Choroid plexus epithelial cell (primary cell): ENCODE measurements around the gene DIDO1.

ENCODE experiments used
- DNase-seq: peaks from one replicate; pipeline ENCODE4 v3.0.0-alpha.2; 2010; ENCODE audit warnings: low read depth
- H3K4me3 ChIP-seq: 2 replicates; pipeline ENCODE4 v1.5.1; 2011; ENCODE audit warnings: low read depth, mild to moderate bottlenecking, control low read depth, low read length, moderate library complexity
- TF ChIP-seq, protein P1 (sequence below): conservative IDR thresholded peaks from 2 replicates; pipeline ENCODE4 v1.5.1; 2011; ENCODE audit warnings: low read depth, mild to moderate bottlenecking, control low read depth, inconsistent platforms, low read length, moderate library complexity

DIDO1 gene

GRCh38 chr20:62906647-62907375 lies 19.5 kb downstream of the DIDO1 start:
- no peak for DNase-seq
- TF ChIP-seq, protein P1, sequence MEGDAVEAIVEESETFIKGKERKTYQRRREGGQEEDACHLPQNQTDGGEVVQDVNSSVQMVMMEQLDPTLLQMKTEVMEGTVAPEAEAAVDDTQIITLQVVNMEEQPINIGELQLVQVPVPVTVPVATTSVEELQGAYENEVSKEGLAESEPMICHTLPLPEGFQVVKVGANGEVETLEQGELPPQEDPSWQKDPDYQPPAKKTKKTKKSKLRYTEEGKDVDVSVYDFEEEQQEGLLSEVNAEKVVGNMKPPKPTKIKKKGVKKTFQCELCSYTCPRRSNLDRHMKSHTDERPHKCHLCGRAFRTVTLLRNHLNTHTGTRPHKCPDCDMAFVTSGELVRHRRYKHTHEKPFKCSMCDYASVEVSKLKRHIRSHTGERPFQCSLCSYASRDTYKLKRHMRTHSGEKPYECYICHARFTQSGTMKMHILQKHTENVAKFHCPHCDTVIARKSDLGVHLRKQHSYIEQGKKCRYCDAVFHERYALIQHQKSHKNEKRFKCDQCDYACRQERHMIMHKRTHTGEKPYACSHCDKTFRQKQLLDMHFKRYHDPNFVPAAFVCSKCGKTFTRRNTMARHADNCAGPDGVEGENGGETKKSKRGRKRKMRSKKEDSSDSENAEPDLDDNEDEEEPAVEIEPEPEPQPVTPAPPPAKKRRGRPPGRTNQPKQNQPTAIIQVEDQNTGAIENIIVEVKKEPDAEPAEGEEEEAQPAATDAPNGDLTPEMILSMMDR, result no peak
- no peak overlapping the region for H3K4me3 ChIP-seq

DNA sequence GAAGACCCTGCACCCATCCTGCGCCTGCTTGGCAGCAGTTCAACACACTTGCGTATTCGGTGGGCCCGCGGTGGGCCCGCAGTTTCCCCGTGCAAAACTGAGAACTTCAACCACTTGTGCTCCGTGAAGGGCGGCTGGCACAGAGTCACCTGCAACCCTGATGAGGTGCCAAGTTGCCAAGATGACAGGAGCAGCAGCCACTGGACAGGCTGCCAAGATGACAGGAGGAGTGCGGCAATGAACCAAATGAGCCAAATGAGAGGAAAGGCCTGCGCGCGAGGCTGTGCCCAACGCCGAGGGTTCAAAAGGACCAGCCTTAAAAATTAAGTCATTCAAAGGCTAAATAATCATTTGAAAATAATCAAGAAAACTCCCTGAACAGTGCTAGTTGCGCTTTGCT lies 20.1 kb downstream of the DIDO1 start:
- H3K4me3 ChIP-seq, result no peak overlapping the region
- TF ChIP-seq, protein P1, result no peak
- DNase-seq, result no peak

DNA sequence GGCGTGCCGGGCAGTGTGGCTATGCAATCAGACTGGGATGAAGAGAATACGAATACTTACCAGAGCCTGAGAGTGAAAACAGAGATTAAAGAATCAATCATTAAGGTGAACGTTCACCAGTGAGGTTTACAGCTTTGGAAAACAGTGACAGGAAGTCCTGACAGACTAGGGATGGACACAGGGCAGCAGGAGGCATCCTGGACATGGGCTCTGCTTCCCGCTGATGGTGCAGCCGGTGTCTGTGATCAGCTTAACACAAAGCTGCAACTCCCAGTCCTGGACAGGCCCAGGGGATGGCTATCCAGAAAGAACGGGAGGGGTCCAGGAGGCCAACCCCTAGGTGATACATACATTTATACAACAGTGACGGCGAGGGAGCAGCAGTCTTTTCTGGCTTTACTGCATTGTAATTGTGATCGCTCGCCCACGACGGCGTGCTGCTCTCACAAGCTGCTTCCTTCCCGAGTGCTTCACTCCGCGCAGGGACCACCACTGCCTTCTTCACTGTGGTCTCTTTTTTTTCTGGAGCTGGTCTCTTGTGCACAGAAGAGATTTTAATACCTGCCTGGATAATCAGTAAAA lies 20.7 kb downstream of the DIDO1 start:
- TF ChIP-seq, protein P1, result no peak
- no peak for DNase-seq

DNA sequence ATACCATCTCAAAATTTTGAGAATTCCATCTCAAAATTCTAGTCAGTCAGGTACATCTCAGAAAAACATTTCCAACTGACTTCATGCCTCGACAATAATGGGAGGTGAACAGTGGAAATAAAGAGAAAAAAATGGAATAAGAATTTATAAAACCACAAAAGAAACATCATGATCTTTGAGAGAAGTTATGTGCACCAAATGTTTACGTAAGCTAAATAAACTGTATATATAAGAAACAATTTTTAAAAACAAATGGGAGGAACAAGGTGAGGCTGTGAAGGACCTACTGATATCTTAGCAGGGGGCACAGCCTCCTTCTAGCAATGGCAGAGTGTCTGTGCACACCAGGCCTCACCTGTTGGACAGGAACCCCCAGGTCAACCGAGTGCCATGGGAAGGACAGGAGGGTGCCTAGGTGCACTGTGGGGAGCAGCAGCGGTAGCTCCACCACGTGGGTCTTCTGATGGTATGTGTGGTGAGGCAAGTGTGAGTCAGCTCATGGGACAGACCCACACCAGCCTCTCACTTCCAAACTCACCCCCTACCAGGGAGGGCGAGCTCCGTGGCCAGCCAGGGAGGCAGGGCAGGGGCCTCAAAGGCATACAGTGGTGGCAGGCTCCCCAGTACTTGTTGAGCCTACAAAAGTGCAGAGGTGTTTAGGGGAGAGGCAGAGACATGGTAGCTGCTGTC lies 23.2 kb downstream of the DIDO1 start:
- H3K4me3 ChIP-seq, result no peak overlapping the region
- TF ChIP-seq, protein P1, result no peak
- peak; percentile 80 for DNase-seq

More for the DNA sequence above, 20.7 kb downstream of the DIDO1 start:
- H3K4me3 ChIP-seq, result no peak overlapping the region

- TF ChIP-seq, protein P1, result no peak
- DNase-seq, result no peak
- no peak overlapping the region for H3K4me3 ChIP-seq
Observed at GRCh38 chr20:62901891-62902290, 24.4 kb downstream of the DIDO1 start.

- TF ChIP-seq, protein P1, result peak; percentile 23
- no peak overlapping the region for H3K4me3 ChIP-seq
- DNase-seq, result no peak
Observed at GRCh38 chr20:62900692-62901584, 25.4 kb downstream of the DIDO1 start.
